Kidney (tissue), 14 donors: Measurements from ENCODE around the gene DLL4. TPM values are rescaled to one million over a fixed set of nuclear protein-coding genes. Genes with fewer than 3 reads are reported as not detected.

Experiments
- DNase-seq, 5 donors: peaks; one replicate each; pipeline ENCODE4 v3.0.0-alpha.2; 2013 to 2020
- FAIRE-seq: peaks from 2 replicates; lab custom pipeline; 2012; peaks lifted over from hg19 to GRCh38; lab: Jason Lieb, UNC
- H3K27ac ChIP-seq, 2 donors: one replicate each; pipeline ENCODE4 v1.7.0; 2013; ENCODE audit warnings: low read depth in 2 of 2, low read length in 2 of 2, inconsistent platforms in 1 of 2
- H3K27me3 ChIP-seq: one replicate; pipeline ENCODE4 v1.7.1; 2013; ENCODE audit warnings: low read length, inconsistent platforms; ENCODE audit not compliant: control insufficient read depth, insufficient read depth
- H3K36me3 ChIP-seq, 3 donors: one replicate each; pipeline versions ENCODE4 v1.7.0 to v1.7.1; 2013; ENCODE audit warnings: low read length in 3 of 3, control low read depth in 1 of 3, inconsistent platforms in 1 of 3; ENCODE audit not compliant: insufficient read depth in 3 of 3, control insufficient read depth in 2 of 3
- H3K4me1 ChIP-seq, 3 donors: one replicate each; pipeline versions ENCODE4 v1.7.0 to v1.7.1; 2013; ENCODE audit warnings: low read length in 3 of 3, inconsistent platforms in 1 of 3, low read depth in 1 of 3; ENCODE audit not compliant: control insufficient read depth in 2 of 3, insufficient read depth in 2 of 3
- H3K4me3 ChIP-seq, 3 donors: one replicate each; pipeline versions ENCODE4 v1.7.0 to v1.8.1; 2013; ENCODE audit warnings: low read length in 3 of 3, control low read depth in 1 of 3, inconsistent platforms in 1 of 3
- H3K9ac ChIP-seq, 3 donors: one replicate each; pipeline versions ENCODE4 v1.7.0 to v1.7.1; 2013; ENCODE audit warnings: low read length in 3 of 3, control low read depth in 1 of 3, inconsistent platforms in 1 of 3
- H3K9me3 ChIP-seq, 3 donors: one replicate each; pipeline versions ENCODE4 v1.7.0 to v1.7.1; 2013; ENCODE audit warnings: low read length in 3 of 3, control low read depth in 1 of 3, inconsistent platforms in 1 of 3; ENCODE audit not compliant: control insufficient read depth in 2 of 3, insufficient read depth in 1 of 3
- CTCF ChIP-seq: IDR thresholded peaks from 3 replicates; pipeline ENCODE4 v1.5.1; 2012; ENCODE audit warnings: mild to moderate bottlenecking, moderate library complexity, borderline replicate concordance; ENCODE audit not compliant: insufficient read depth; ENCODE audit errors: extremely low read depth
- intact Hi-C: fragments of 100-400 bp; cut with DNase I; formaldehyde crosslinking; loops from one replicate; pipeline ENCODE4 v1.11.1; 2022
- polyA plus RNA-seq: library from polyadenylated mRNA; stranded (reverse); fragments of 350-450 nt; fragmentation: Illumina TruSeq; extraction: RNeasy Lipid Tissue Mini Kit (QIAGEN cat#74804); gene quantifications from one replicate; pipeline ENCODE4 v1.2.3, GENCODE V29; 2014; ENCODE audit warnings: low read depth, low replicate concordance; ENCODE audit not compliant: insufficient read depth
- total RNA-seq: library from RNA; stranded (reverse); fragmentation: NEBNext Ultra II Directional; extraction: Animal tissue kit (Norgen Biotek cat#: 25700); gene quantifications from one replicate; pipeline ENCODE4 v1.2.1, GENCODE V29; 2021
- donor health status: control.
- donor health status: control.
- donor health status: control.
- donor health status: control.
- donor health status: control.
- donor health status: DM: yes; HTN: yes; CAD: no.
- donor health status: Normal renal cell carcinoma (clear cell type).

Gene DLL4
- total and polyA plus RNA-seq, 2 donors from 2014 or later = 5.8 to 9.4 TPM

- no peak for TF ChIP-seq CTCF
- DNase-seq = no peak
- Histone ChIP-seq H3K4me1 (peaks cover 0 to 10% (median 2%) of the 10 kb centered on the region in 3 donors), H3K36me3 (no peaks in the 10 kb centered on the region), H3K9ac (no peak overlapping the region), H3K9me3 (no peaks in the 10 kb centered on the region), H3K4me3 (no peak overlapping the region), H3K27me3 (peaks cover 13% of the 10 kb centered on the region), H3K27ac (no peak overlapping the region)
- intact Hi-C loops = no loop called here
- FAIRE-seq = no peak
Observed at GRCh38 chr15:40922608-40923005, 6.5 kb upstream of the DLL4 start.

- intact Hi-C loops = no loop called here
- H3K27me3 ChIP-seq = peaks cover 13% of the 10 kb centered on the region
- no peak for TF ChIP-seq CTCF
Observed at GRCh38 chr15:40923551-40923950, 5.6 kb upstream of the DLL4 start.

GRCh38 chr15:40925495-40925862 is 3.7 kb upstream of the DLL4 start:
- Histone ChIP-seq H3K9ac (no peak overlapping the region), H3K4me1 (peaks cover 2 to 28% (median 4%) of the 10 kb centered on the region in 3 donors), H3K27me3 (peaks cover 15% of the 10 kb centered on the region), H3K27ac (no peak overlapping the region), H3K4me3 (no peak overlapping the region), H3K9me3 (no peaks in the 10 kb centered on the region), H3K36me3 (no peaks in the 10 kb centered on the region)
- intact Hi-C loops = no loop called here
- no peak for TF ChIP-seq CTCF
- DNase-seq (peak in 1 of 5 donors; percentile 48), FAIRE-seq (no peak)

More at GRCh38 chr15:40923551-40923950, 5.6 kb upstream of the DLL4 start:
- Histone ChIP-seq H3K36me3 (no peaks in the 10 kb centered on the region), H3K4me1 (peaks cover 0 to 13% (median 2%) of the 10 kb centered on the region in 3 donors), H3K4me3 (no peak overlapping the region), H3K9me3 (no peaks in the 10 kb centered on the region), H3K9ac (no peak overlapping the region), H3K27ac (no peak overlapping the region)
- FAIRE-seq (no peak), DNase-seq (no peak)
